Left kidney (tissue), 2 donors: ENCODE results near the gene WWOX. TPM values are rescaled to one million over a fixed set of nuclear protein-coding genes. Genes with fewer than 3 reads are reported as not detected.

ENCODE experiments used
- DNase-seq: peaks from one replicate; pipeline ENCODE4 v3.0.0-alpha.2; 2013
- polyA plus RNA-seq: library from polyadenylated mRNA; unstranded; fragments of 120-200 nt; gene quantifications from one replicate; pipeline ENCODE4 v1.2.1, GENCODE V29; 2013; ENCODE audit not compliant: insufficient read length

WWOX gene
- polyA plus RNA-seq, 1 donor: 34.1 TPM

DNA sequence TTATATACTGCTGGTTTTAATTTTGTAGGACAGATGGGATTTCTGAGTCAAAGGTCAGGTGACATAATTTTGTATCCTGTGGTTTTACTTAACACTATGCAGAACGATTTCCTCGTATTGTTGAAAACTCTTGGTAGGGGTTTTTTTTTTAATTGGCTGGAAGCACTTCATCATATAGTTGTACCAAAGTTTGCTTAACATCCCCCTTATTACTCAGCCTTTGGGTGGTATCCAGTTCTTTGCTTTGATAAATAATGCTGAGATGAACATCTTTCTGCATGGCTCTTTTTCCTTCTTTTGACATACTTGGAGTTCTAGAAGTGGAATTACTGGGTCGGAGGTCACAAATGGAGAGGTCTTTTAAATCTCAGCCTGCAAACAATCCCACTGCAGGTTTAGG is 1082.0 kb downstream of the WWOX start:
- no peak for DNase-seq

DNA sequence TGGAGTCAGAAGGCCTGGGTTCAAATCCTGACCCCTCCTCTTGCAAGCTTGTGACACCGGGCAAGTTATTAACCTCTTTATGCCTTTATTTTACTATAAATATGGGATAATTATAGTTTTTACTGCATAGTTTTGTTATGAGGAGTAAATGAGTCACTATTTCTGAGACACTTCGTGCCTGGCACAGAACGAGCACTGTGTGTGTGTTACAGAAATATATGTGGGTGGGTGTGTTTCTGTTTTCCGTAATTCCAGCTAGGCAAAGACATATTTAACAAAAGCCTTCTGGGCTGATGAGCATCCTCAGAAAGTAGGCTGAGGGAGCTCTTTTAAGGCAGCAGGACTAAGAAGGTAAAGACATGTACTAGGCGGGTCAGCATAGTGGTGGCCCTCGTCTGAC is 1083.2 kb downstream of the WWOX start:
- DNase-seq: no peak

DNA sequence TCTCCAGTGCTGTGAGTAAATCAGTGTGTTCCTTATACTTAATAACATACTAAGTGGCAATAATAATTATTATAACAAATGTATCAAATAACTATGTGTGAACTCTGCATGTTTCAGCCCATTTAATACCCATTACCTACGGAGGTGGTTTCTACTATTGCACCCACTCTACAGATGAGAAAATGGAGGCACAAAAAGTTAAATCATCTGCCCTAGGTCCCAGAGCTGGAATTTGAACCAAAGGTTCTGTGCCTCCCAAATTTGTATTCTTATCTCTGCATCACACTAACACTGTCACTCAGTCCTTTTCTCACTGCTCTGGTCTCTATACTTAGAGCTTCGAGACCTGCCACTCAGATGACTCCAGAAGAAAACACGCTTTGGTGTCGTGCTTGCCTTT is 1084.1 kb downstream of the WWOX start:
- DNase-seq: no peak

DNA sequence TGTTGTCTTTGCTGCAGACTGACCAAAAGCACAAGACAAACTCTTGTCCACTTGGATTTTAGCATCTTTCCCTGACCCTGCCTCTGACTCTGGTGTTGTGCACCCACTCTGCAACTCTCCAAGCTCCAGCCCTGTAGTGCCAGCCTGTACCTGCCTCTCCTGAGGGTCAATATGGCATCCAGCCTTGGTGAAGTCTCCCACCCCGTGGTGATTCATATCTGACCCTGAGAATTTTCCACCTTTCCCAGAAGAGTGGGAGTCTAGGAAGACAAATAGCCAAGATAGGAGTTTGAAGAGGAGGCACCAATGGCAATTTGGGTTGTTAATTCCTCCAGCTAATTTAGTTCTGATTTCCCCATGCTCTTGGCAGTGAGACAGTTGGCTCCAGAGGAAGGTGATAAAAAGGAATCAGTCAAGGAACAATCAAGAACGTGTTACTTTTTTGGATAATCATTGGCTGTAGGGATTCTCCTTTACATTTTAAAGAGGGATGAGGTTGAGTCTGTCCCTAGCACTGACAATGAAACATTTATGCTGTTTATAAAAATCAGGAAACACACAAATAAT is 1085.1 kb downstream of the WWOX start:
- no peak for DNase-seq

DNA sequence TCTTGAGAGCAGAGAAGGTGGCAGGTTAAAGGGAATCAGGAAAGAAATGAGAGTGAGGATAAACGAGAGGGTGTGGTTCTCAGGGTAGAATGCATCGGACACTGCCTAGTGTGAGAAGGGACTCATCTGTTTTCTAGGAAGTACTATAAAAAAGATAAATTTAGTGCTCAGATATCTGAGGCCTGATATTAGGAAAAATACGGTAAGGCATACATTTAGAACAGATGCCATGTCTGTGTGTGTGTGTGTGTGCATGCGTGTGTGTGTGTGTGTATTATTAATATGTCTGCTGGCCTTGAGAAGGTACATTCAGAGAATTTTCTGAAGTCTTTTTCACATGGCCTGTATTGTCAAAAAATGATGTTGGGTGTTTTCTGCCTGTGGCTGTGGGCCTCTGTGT is 1086.3 kb downstream of the WWOX start:
- DNase-seq: no peak

DNA sequence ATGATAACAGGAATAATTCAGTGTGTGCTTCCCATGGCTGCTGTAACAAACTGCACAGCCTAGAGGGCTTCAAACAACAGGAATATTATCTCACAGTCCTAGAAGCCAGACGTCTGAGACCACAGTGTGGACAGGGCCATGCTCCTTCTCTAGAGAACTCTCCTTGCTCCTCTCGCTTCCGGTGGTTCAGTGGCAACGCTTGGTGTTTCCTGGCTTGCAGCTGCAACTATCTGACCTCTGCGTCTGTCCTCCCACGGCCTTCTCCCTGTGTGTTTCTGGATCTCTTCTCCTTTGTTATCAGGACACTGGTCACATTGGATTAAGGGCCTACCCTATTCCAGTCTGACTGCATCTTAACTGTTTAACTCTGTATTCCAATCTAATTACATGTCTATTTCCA is 1086.7 kb downstream of the WWOX start:
- DNase-seq: no peak

DNA sequence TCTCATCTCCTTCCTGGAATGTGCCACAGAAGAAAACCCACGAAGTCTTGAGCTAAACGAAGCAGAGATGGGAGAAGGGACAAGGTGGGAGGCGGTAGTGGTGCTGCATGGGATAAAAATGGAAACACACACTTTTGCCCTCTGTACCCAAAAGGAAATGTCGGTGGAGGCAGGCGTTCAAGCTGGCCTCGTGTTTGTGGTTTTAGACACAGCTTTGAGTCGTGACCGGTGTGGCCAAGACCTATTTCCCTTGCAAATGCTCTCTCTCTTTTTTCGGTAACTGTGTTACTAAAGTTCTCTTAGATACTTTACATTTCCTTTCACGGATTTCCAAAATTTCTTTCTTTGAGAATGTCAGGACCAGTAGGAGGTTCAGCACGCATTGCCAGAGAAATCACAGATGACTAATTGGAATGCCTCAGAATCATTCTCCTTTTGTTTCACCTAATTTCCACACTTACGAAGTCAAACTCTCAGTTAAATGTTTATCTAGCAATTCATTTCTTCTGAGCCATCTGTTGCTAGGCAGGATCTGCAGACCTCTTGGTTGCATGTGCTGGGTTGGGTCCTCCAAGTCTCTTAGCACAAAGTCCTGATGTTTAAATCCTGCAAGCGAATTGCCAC is 1088.8 kb downstream of the WWOX start:
- no peak for DNase-seq

DNA sequence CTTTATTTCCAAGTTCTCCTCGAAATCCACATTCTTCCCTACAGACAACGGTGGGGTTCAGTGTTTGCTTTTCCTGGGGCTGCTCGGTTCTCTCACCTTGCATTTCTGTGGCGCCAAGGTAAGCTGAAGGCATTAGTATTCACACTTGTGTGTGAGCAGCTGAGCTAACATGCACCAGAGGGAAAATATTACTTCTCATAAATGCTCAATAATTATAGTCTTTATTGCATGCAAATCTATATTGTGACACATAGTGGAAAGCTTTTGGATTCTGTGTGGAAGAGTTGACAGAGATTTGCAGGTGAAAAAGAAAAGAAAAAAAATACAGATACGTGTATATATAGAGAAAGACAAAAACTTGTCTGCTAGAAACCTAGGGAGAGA is 1089.3 kb downstream of the WWOX start:
- DNase-seq: no peak

DNA sequence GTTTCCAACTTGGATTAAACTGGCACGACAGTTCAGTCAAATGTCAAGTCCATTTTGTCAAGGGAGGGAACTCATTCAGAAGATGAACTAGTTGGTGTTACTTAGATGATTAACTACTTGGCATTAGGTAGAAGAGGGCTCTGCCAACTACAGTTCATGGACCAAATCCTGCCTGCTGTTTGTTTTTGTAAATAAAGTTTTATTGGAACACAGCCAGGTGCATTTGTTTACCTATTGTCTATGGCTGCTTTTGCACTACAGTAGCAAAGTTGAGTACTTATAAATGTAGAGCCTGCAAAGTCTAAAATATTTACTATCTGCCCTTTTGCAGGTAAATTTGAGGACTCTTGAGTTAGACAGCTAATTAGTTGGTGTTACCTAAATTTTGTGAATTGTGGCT is 1091.1 kb downstream of the WWOX start:
- no peak for DNase-seq

DNA sequence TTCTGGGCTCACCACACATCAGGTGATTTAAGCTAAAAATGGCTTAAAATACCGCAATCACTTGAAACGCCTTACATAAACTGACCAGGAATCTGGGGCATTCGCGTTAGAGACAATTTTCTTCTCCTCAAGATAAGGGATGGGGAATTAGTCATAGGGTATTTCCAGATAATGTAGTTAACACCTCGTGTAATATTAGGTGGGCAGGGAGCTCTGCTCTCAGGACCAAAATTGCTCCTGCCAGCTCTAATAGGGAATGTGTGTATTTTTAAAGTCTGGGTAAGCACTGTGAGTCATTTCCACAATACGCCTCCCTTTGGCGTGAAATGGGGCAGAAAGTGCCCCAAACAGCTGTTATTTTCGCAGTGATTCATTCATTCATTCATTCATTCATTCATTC is 1092.5 kb downstream of the WWOX start:
- DNase-seq: no peak

DNA sequence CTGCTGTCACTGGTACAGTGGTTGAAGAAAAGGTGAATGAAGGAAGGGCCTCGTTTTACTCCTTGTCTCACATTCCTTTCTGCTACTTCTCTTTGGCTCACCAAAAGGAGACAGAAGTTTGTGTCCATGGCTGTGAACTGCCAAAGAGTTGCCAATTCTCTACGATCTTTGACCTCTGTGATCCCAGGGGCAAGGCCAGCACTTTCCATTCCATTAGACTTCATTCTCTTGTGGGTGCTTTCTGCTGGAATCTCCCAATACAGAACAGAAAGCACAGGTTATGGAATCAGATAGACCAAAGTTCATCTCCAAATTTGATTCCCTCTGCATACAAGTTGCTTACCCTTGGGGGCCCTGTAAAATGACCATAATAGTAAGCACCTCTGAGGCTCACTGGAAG is 1093.5 kb downstream of the WWOX start:
- DNase-seq: no peak

DNA sequence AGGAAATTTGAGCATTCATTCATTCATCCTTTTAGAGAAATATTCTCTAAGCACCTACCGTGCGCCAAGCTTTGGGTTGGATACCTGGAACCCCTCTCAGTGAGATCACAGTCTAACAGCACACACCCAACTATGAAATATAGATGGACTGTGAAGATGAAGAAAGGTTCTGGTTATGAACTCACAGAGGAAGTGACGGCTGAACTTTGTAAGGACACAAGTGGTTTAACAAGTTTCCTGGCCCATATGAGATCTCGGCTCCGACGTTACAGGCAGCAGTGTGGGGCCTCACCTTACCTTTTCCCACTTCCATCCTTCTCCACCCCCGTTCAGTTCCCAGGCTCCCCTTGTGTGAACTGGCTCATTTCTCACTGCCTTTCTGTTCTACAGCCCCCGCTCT is 1094.8 kb downstream of the WWOX start:
- DNase-seq: no peak

DNA sequence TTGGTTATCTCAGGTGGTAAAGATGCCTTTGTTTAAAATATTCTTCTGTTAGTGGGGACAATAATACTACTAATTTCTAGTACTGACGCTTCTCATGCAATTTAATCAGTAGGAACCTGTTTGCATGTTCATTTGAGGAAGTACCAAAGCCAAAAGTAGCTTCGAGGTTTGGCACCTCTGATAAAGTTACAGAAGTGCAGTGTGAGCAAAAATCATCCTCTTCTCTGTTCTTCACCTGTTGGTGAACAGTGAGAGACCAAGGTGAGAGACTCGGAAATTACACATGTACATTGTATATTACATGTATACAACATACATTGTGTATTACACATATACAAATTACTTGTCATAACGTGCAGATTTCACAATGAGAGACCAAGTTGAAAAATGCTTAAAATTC is 1096.5 kb downstream of the WWOX start:
- DNase-seq: no peak

DNA sequence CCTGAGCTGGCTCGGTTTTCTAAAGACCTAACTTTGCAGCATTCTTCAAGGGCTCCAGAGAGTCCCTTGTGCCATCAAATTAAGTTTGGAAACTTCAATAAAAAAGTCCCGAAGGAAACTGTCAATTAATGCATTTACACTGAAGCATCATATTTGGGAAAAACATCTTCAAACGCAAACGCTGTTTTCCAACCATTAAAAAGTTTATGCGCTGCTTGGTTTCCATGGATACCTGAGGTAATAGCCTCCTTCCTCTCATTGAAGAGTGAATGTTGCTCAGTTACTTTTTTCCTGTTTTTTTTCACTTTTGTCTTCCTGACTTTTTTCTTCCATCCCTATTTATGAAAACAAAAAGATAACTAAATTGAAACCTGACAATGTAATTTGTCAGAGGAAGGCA is 1102.0 kb downstream of the WWOX start:
- DNase-seq: no peak

DNA sequence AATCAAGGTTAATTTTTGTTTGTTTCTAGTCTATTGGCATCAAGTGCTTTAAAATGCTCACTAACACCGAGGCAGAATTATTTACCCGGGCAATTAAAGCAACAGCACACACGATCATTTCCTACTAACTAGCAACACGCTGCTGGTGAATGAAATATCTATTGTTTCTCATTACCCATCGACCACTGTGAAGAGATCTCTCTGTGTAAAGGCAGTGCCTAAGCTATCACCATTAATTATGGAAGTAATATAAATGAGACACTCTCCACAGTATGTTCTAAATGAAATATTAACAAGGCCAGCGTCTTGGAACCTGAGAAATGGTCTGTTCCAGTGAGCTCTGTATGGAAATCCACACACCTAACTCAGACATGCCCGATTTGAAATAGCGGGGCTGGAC is 1103.5 kb downstream of the WWOX start:
- no peak for DNase-seq

DNA sequence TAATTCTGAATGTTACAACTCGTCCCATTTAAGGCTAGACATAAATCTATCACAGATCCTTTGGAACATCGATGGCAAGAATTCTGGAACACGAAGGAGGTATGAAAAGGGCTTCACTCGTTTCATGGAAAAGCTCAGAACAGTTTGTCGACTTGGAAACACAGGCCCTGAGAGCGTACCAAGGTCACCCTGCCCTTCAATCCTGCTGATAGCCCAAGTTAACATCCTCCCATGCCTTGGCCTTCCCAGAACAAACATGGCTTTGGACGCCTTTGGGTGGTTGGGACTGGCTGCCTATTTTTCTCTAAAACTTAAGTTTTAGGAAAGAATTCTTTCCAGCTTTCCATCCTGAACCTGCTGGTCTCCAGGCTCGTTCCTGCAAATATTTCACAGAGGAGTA is 1105.0 kb downstream of the WWOX start:
- DNase-seq: no peak

DNA sequence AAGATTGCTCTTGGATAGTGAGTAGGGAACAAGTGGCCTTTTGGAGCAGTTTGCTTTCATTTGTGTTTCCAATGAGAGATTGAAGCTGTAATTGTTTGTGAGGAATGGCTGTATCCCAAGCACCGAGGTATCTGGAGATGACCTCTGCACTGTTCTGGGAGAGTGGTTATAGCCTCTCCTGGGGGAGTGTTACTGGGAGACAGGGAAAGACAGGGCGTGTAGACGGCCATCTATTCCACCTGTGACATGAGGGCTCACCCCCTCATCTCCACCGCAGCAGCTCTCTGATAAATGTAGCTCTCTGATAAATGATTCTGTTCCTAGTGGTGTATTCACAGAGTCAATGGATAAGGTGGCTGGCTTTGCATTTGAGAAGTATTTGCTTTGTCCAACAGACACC is 1107.4 kb downstream of the WWOX start:
- no peak for DNase-seq

DNA sequence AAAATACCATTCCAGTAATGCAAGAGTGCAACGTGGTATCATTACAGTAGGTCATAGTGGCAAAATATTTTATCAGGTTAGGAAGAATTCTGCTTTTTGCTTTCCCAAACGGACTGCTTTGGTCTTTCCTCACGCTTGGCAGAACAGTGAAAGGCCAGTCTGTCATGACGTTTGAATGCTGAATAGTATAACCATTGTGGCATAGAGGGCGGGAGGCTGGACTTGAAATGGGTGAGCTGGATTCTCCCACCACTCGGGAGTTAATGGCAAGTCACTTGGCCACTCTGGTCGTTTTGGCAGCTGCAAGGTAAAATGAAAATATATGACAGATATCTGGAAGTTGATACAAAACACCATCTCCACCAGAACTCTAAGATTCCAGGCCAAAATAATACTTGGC is 1109.9 kb downstream of the WWOX start:
- DNase-seq: no peak

DNA sequence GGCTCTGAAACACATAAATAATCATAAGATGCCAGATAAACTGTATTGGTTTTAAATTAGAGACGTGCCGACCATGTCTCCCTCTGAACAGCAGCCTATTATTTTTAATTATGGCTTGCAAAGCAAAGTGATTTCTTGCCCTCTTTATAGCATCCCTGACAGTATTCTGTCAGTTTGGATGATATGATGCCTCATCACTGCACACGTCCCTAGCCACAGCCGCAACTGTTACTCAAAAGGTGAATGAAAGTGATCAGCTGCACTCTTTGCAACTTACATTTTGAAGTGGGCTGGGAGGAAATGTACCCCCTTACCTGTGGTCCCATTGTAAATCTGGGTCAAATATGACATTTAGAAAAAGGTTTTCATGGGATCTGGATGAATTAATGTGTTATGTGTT is 1111.2 kb downstream of the WWOX start:
- no peak for DNase-seq

DNA sequence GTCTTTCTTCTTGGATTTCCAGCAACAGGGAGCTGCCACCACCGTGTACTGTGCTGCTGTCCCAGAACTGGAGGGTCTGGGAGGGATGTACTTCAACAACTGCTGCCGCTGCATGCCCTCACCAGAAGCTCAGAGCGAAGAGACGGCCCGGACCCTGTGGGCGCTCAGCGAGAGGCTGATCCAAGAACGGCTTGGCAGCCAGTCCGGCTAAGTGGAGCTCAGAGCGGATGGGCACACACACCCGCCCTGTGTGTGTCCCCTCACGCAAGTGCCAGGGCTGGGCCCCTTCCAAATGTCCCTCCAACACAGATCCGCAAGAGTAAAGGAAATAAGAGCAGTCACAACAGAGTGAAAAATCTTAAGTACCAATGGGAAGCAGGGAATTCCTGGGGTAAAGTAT is 1112.1 kb downstream of the WWOX start:
- no peak for DNase-seq

DNA sequence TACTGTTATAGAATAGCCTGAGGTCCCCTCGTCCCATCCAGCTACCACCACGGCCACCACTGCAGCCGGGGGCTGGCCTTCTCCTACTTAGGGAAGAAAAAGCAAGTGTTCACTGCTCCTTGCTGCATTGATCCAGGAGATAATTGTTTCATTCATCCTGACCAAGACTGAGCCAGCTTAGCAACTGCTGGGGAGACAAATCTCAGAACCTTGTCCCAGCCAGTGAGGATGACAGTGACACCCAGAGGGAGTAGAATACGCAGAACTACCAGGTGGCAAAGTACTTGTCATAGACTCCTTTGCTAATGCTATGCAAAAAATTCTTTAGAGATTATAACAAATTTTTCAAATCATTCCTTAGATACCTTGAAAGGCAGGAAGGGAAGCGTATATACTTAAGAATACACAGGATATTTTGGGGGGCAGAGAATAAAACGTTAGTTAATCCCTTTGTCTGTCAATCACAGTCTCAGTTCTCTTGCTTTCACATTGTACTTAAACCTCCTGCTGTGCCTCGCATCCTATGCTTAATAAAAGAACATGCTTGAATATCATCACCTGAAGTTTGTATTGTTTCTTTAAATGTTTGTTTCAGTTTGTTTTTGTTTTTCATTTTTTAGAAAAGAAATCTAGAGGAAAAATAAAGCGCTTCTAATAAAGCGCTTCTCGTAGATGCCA is 1112.8 kb downstream of the WWOX start:
- DNase-seq: no peak

DNA sequence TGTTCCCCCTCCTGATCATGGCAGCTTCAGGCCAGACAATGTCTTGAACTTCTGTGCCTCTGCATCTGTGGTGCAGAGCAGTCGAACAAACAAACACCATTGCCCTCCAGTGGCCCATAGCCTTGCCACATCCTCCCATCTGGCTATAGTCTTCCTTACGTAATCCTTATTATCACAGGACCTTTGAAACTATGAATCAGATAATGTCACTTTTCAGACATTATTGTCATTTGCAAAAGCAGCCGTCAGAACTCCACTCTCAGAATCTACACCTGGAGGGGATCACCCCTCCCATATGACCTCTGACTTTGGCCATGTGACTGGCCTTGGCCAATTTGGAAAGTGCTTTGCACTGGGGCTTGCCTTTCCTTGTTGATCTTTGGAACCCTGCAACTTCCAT is 1113.8 kb downstream of the WWOX start:
- no peak for DNase-seq

DNA sequence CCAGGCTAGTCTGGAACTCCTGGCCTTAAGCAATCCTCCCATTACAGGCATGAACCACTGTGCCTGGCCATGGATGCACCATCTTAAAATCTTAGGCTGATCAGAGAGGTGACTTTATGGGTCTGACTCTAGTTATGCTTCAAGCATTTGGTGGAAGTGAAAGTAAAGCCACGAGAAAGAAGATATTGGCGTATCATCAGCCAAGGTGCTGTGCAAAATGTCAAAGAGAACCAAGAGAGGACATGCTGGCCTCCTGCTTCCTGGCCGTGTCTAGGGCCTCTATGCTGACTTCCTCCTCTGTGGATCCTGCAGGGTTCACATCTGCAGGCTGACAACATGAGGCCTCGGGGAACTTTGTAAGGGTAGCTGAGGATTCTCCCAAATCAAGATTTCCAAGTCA is 1115.8 kb downstream of the WWOX start:
- no peak for DNase-seq

DNA sequence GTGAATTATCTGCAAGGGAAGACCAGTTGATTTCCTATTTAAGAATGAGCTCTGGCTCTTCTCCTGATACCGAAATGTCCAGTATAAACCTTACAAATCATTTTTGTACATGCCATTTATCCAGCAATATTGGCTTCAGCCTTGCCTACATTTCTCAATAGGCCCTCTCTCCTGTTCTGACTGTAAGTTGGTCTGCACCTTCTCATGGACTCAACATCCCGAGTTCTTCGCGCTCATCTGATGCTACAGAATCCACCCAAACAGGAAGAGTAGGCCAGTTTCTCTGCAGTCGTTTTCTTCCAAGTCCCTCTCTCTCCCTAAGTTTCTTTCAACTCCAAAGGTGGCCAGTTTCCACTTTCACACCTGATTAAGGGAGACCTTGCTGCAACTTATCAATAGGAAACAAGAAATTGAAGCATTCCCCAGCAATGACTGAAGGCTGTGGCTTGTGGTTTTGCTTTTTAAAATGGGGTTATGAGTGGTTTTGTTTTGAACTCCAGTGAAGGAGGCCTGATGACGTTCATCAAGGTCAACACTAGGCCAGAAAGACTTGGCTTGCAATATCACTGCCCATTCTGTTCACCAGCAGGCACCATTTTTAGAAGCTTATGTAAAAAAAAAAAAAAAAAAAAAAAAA is 1118.0 kb downstream of the WWOX start:
- DNase-seq: no peak
